H1 (cell line): ENCODE results near the gene ZNF362.
"Not testable (repeated sequence)": the region's sequence is repeated elsewhere in the genome, so short reads cannot be mapped to it uniquely, and the experiment has no call there.

Source experiments
- CTBP2 ChIP-seq: IDR thresholded peaks from 2 replicates; pipeline ENCODE4 v1.7.0; 2011; ENCODE audit warnings: borderline replicate concordance, mild to moderate bottlenecking, moderate library complexity, mixed read lengths, low read length; ENCODE audit not compliant: insufficient read depth, insufficient read length
- GABPA ChIP-seq: IDR thresholded peaks from 2 replicates; pipeline ENCODE4 v1.6.1; 2011; ENCODE audit warnings: mild to moderate bottlenecking, low read length, moderate library complexity, borderline replicate concordance; ENCODE audit not compliant: insufficient read depth
- HDAC6 ChIP-seq: IDR thresholded peaks from one replicate; pipeline ENCODE4 v1.7.1; 2012; ENCODE audit warnings: low read depth, mild to moderate bottlenecking, inconsistent platforms, low read length, moderate library complexity
- PHF8 ChIP-seq: fragments of 200-600 bp; sonication (generic); conservative IDR thresholded peaks from 2 replicates; pipeline ENCODE4 v1.7.1; 2012; ENCODE audit warnings: low read depth, mild to moderate bottlenecking, inconsistent platforms, low read length, moderate library complexity
- POLR2A ChIP-seq, 2 experiments: IDR thresholded peaks; 1 replicate in 1 of 2; 2 replicates in 1 of 2; pipeline ENCODE4 v1.6.1; 2011; ENCODE audit warnings: low read depth in 2 of 2, low read length in 2 of 2, mild to moderate bottlenecking in 2 of 2; ENCODE audit errors: control extremely low read depth in 1 of 2
- RAD21 ChIP-seq, 2 experiments: IDR thresholded peaks in 1 of 2; conservative IDR thresholded peaks in 1 of 2; 2 replicates each; pipeline ENCODE4 v1.6.1; 2011; ENCODE audit warnings: low read depth in 2 of 2, low read length in 2 of 2, improper control_type of control experiment in 1 of 2, inconsistent platforms in 1 of 2, mild to moderate bottlenecking in 1 of 2, moderate library complexity in 1 of 2
- SIN3A ChIP-seq, 2 experiments: IDR thresholded peaks in 1 of 2; conservative IDR thresholded peaks in 1 of 2; 2 replicates each; pipeline ENCODE4 v1.6.1; 2011 to 2012; ENCODE audit warnings: low read length in 2 of 2, improper control_type of control experiment in 1 of 2, low read depth in 1 of 2, mild to moderate bottlenecking in 1 of 2
- SP1 ChIP-seq: IDR thresholded peaks from 2 replicates; pipeline ENCODE4 v1.6.1; 2011; ENCODE audit warnings: low read depth, low read length
- SP2 ChIP-seq: IDR thresholded peaks from 2 replicates; pipeline ENCODE4 v1.6.1; 2012; ENCODE audit warnings: mild to moderate bottlenecking, low read length, inconsistent platforms
- TF ChIP-seq, protein P1 (sequence below), 3 experiments: IDR thresholded peaks; 1 replicate in 2 of 3; 2 replicates in 1 of 3; pipeline versions ENCODE4 v1.5.1 to v1.6.1; 2011; ENCODE audit warnings: low read length in 3 of 3, mild to moderate bottlenecking in 3 of 3, inconsistent platforms in 2 of 3, low read depth in 1 of 3, moderate library complexity in 1 of 3; ENCODE audit not compliant: insufficient read depth in 1 of 3; ENCODE audit errors: control extremely low read depth in 1 of 3

DNA sequence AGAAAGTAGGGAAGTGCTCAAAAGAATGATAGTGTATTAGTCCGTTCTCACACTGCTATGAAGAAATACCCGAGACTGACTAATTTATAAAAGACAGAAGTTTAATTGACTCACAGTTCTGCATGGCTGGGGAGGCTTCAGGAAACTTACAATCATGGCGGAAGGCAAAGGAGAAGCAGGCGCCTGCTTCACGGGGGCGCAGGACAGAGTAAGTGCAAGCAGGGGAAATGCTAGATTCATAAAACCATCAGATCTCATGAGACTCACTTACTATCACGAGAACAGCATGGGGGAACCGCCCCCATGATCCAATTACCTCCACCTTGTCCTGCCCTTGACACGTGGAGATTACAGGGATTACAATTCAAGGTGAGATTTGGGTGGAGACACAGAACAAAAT is 16.9 kb upstream of the ZNF362 start:
- not testable (repeated sequence) for TF ChIP-seq POLR2A (IDR thresholded peaks at IDR 0.05; ENCODE audit: control extremely low read depth in 1 of 2, low read depth in 2 of 2, low read length in 2 of 2); PHF8; CTBP2; RAD21 (IDR thresholded peaks at IDR 0.05 in 1 of 2, conservative IDR thresholded peaks at IDR 0.05 in 1 of 2; ENCODE audit: low read depth in 2 of 2, low read length in 2 of 2); SIN3A (conservative IDR thresholded peaks at IDR 0.05 in 1 of 2, IDR thresholded peaks at IDR 0.05 in 1 of 2; ENCODE audit: low read depth in 1 of 2, low read length in 2 of 2); HDAC6; SP1; SP2; GABPA
- TF ChIP-seq, protein P1, sequence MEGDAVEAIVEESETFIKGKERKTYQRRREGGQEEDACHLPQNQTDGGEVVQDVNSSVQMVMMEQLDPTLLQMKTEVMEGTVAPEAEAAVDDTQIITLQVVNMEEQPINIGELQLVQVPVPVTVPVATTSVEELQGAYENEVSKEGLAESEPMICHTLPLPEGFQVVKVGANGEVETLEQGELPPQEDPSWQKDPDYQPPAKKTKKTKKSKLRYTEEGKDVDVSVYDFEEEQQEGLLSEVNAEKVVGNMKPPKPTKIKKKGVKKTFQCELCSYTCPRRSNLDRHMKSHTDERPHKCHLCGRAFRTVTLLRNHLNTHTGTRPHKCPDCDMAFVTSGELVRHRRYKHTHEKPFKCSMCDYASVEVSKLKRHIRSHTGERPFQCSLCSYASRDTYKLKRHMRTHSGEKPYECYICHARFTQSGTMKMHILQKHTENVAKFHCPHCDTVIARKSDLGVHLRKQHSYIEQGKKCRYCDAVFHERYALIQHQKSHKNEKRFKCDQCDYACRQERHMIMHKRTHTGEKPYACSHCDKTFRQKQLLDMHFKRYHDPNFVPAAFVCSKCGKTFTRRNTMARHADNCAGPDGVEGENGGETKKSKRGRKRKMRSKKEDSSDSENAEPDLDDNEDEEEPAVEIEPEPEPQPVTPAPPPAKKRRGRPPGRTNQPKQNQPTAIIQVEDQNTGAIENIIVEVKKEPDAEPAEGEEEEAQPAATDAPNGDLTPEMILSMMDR (IDR thresholded peaks at IDR 0.05; ENCODE audit: control extremely low read depth in 1 of 3, insufficient read depth in 1 of 3, low read depth in 1 of 3, low read length in 3 of 3) = not testable (repeated sequence)
